Measurements from ENCODE around the gene TRIO.

Gene TRIO

DNA sequence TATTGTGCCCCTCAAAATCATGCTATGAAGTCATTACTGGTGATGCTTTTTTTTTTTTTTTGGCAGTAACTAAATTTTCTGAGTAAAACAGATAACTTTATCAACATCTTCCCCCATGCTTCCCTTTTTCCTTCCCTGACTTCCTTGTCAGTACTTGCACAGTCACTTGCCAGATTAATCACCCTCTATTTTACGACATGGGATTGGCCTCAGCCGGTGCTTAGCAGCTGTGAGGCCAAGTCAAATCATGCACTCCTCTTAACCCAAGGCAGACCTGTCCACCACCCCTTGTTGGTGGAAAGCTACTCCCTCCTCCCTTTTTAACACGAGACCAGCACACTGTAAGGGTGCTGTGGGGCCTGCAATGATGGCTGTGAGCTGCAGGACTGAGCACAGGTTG is 320.5 kb downstream of the TRIO start:
- H3K4me3 ChIP-seq (ENCODE audit: low read depth, low read length) = no peak overlapping the region
- no peak overlapping the region for H3K4me2 ChIP-seq (ENCODE audit: low read length)
- no peaks in the 10 kb centered on the region for H3K27me3 ChIP-seq (ENCODE audit: control insufficient read depth, insufficient read depth, low read length)
- H3K79me2 ChIP-seq = no peaks in the 10 kb centered on the region
- TF ChIP-seq, protein P1, sequence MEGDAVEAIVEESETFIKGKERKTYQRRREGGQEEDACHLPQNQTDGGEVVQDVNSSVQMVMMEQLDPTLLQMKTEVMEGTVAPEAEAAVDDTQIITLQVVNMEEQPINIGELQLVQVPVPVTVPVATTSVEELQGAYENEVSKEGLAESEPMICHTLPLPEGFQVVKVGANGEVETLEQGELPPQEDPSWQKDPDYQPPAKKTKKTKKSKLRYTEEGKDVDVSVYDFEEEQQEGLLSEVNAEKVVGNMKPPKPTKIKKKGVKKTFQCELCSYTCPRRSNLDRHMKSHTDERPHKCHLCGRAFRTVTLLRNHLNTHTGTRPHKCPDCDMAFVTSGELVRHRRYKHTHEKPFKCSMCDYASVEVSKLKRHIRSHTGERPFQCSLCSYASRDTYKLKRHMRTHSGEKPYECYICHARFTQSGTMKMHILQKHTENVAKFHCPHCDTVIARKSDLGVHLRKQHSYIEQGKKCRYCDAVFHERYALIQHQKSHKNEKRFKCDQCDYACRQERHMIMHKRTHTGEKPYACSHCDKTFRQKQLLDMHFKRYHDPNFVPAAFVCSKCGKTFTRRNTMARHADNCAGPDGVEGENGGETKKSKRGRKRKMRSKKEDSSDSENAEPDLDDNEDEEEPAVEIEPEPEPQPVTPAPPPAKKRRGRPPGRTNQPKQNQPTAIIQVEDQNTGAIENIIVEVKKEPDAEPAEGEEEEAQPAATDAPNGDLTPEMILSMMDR (IDR thresholded peaks at IDR 0.05) = no peak
- no peak overlapping the region for H3K27ac ChIP-seq
- no peaks in the 10 kb centered on the region for H3K9me3 ChIP-seq (ENCODE audit: control insufficient read depth, low read length)
- H3K4me1 ChIP-seq = peaks cover under 1% of the 10 kb centered on the region
- H2AFZ ChIP-seq = no peak overlapping the region
- H3K36me3 ChIP-seq (ENCODE audit: control insufficient read depth, insufficient read depth, low read length) = no peaks in the 10 kb centered on the region
- H3K9ac ChIP-seq = no peak overlapping the region

GRCh38 chr5:14464096-14464495 is 321.0 kb downstream of the TRIO start:
- TF ChIP-seq, protein P1 (IDR thresholded peaks at IDR 0.05) = no peak
- Histone ChIP-seq H3K4me2 (ENCODE audit: low read length) (no peak overlapping the region), H3K36me3 (ENCODE audit: control insufficient read depth, insufficient read depth, low read length) (no peaks in the 10 kb centered on the region), H3K27me3 (ENCODE audit: control insufficient read depth, insufficient read depth, low read length) (no peaks in the 10 kb centered on the region), H3K79me2 (no peaks in the 10 kb centered on the region), H3K4me1 (no peaks in the 10 kb centered on the region), H3K9me3 (ENCODE audit: control insufficient read depth, low read length) (no peaks in the 10 kb centered on the region), H3K4me3 (ENCODE audit: low read depth, low read length) (no peak overlapping the region), H3K27ac (no peak overlapping the region), H2AFZ (no peak overlapping the region), H3K9ac (no peak overlapping the region)

- Histone ChIP-seq H3K36me3 (ENCODE audit: control insufficient read depth, insufficient read depth, low read length) (no peaks in the 10 kb centered on the region), H3K4me2 (ENCODE audit: low read length) (no peak overlapping the region), H3K79me2 (no peaks in the 10 kb centered on the region), H3K9me3 (ENCODE audit: control insufficient read depth, low read length) (no peaks in the 10 kb centered on the region), H3K4me1 (no peaks in the 10 kb centered on the region), H3K4me3 (ENCODE audit: low read depth, low read length) (no peak overlapping the region), H3K27ac (no peak overlapping the region), H3K9ac (no peak overlapping the region), H3K27me3 (ENCODE audit: control insufficient read depth, insufficient read depth, low read length) (no peaks in the 10 kb centered on the region), H2AFZ (no peak overlapping the region)
- TF ChIP-seq, protein P1 (IDR thresholded peaks at IDR 0.05) = no peak
Measured at GRCh38 chr5:14464671-14465070, 321.5 kb downstream of the TRIO start.

- Histone ChIP-seq H3K36me3 (ENCODE audit: control insufficient read depth, insufficient read depth, low read length) (no peaks in the 10 kb centered on the region), H3K9ac (no peak overlapping the region), H3K79me2 (no peaks in the 10 kb centered on the region), H3K27ac (no peak overlapping the region), H2AFZ (no peak overlapping the region), H3K4me1 (no peaks in the 10 kb centered on the region), H3K27me3 (ENCODE audit: control insufficient read depth, insufficient read depth, low read length) (no peaks in the 10 kb centered on the region), H3K9me3 (ENCODE audit: control insufficient read depth, low read length) (no peaks in the 10 kb centered on the region), H3K4me3 (ENCODE audit: low read depth, low read length) (no peak overlapping the region), H3K4me2 (ENCODE audit: low read length) (no peak overlapping the region)
- TF ChIP-seq, protein P1 (IDR thresholded peaks at IDR 0.05) = no peak
Measured at GRCh38 chr5:14465116-14465515, 322.0 kb downstream of the TRIO start.

GRCh38 chr5:14465776-14466175 is 322.6 kb downstream of the TRIO start:
- Histone ChIP-seq H3K9me3 (ENCODE audit: control insufficient read depth, low read length) (no peaks in the 10 kb centered on the region), H3K4me1 (no peaks in the 10 kb centered on the region), H3K27me3 (ENCODE audit: control insufficient read depth, insufficient read depth, low read length) (no peaks in the 10 kb centered on the region), H3K27ac (no peak overlapping the region), H2AFZ (no peak overlapping the region), H3K36me3 (ENCODE audit: control insufficient read depth, insufficient read depth, low read length) (no peaks in the 10 kb centered on the region), H3K9ac (no peak overlapping the region), H3K4me3 (ENCODE audit: low read depth, low read length) (no peak overlapping the region), H3K79me2 (no peaks in the 10 kb centered on the region), H3K4me2 (ENCODE audit: low read length) (no peak overlapping the region)
- TF ChIP-seq, protein P1 (IDR thresholded peaks at IDR 0.05) = no peak
